CD4-positive, alpha-beta T cell treated with Interleukin-17A for 1 hour (primary cell): ENCODE measurements around the gene OS9.
"Not testable (repeated sequence)": the region's sequence is repeated elsewhere in the genome, so short reads cannot be mapped to it uniquely, and the experiment has no call there.

ENCODE experiments used
- DNase-seq: peaks from one replicate; pipeline ENCODE4 v3.0.0-alpha.2; 2020

Gene OS9, protein sequence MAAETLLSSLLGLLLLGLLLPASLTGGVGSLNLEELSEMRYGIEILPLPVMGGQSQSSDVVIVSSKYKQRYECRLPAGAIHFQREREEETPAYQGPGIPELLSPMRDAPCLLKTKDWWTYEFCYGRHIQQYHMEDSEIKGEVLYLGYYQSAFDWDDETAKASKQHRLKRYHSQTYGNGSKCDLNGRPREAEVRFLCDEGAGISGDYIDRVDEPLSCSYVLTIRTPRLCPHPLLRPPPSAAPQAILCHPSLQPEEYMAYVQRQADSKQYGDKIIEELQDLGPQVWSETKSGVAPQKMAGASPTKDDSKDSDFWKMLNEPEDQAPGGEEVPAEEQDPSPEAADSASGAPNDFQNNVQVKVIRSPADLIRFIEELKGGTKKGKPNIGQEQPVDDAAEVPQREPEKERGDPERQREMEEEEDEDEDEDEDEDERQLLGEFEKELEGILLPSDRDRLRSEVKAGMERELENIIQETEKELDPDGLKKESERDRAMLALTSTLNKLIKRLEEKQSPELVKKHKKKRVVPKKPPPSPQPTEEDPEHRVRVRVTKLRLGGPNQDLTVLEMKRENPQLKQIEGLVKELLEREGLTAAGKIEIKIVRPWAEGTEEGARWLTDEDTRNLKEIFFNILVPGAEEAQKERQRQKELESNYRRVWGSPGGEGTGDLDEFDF

DNA sequence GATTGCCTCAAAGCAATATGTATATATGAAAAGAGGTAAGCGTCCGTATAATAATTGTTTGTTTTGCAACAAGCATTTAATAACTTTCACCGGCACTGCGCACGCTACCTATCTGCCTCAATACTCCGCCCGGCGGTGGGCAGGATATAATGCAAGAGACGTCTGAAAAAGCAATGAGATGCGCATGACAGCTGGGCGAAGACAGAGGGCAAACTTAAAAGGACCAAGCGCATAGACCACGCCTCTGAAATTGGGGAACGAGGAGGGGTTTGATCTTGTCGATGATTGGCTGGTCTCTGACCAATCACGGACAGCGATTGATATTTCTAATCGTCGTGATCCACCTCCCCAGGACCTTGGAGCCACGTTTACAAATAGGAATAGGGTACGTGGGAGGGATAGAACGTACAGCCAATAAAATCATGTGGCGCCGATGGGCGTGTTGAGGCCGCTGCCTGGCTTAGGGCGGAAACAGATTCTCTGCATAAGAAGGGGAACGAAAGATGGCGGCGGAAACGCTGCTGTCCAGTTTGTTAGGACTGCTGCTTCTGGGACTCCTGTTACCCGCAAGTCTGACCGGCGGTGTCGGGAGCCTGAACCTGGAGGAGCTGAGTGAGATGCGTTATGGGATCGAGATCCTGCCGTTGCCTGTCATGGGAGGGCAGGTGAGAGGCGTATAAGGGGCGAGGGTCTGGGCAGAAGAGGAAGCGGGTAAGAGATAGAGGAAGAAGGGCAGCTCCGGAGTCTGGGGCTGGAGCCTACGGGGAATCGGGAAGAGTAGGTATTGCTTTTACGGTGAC, at the start of gene OS9:
TSS of gene OS9 (plus strand) at position 474 of the 800 bp plus-strand sequence. CDS start at position 504, 30 bp downstream.
- DNase-seq, result peak; percentile 100

GRCh38 chr12:57645990-57646658, 47.8 kb upstream of the OS9 start:
- DNase-seq, result not testable (repeated sequence)

GRCh38 chr12:57646659-57647049, 47.3 kb upstream of the OS9 start:
- DNase-seq, result not testable (repeated sequence)

GRCh38 chr12:57654042-57654441, 39.9 kb upstream of the OS9 start:
- DNase-seq, result no peak

GRCh38 chr12:57655541-57656240, 38.2 kb upstream of the OS9 start:
- DNase-seq, result no peak

GRCh38 chr12:57656408-57656807, 37.5 kb upstream of the OS9 start:
- DNase-seq, result not testable (repeated sequence)

GRCh38 chr12:57657744-57658143, 36.2 kb upstream of the OS9 start:
- no peak for DNase-seq

- no peak for DNase-seq
Observed at GRCh38 chr12:57658890-57659289, 35.0 kb upstream of the OS9 start.

GRCh38 chr12:57661376-57661775, 32.6 kb upstream of the OS9 start:
- DNase-seq, result no peak

DNA sequence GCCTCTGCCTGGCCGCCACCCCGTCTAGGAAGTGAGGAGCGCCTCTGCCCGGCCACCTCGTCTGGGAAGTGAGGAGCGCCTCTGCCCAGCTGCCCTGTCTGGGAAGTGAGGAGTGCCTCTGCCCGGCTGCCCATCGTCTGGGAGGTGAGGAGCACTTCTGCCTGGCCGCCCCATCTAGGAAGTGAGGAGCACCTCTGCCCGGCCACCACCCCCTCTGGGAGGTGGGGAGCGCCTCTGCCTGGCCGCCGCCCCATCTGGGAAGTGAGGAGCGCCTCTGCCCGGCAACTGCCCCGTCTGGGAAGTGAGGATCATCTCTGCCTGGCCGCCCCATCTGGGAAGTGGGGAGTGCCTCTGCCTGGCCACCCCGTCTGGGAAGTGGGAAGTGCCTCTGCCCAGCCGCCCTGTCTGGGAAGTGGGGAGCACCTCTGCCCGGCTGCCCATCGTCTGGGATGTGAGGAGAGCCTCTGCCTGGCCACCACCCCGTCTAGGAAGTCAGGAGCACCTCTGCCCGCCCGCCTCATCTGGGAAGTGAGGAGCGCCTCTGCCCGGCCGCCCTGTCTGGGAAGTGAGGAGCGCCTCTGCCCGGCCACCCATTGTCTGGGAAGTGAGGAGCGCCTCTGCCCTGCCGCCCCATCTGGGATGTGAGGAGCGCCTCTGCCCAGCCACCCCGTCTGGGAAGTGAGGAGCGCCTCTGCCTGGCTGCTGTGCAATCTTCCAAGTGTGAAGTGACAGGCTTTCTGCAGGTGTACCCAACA, 28.7 kb upstream of the OS9 start:
- DNase-seq, result not testable (repeated sequence)

DNA sequence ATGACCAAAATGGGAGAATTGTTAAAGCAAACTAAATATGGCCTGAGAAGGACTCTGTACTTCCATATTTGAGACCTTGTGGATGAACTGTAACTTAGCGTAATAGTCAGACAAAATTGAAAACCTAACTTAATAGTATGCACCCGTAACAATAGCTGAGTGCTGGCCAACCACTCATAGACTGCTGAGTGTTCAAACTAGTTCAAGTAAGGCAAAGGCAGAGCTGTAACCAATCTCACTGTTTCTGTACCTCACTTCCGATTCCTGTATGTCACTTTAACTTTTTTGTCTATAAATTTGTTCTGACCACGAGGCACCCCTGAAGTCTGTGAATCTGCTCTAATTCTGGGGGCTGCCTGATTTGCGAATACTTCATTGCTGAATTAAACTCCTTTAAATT, 27.0 kb upstream of the OS9 start:
- no peak for DNase-seq

DNA sequence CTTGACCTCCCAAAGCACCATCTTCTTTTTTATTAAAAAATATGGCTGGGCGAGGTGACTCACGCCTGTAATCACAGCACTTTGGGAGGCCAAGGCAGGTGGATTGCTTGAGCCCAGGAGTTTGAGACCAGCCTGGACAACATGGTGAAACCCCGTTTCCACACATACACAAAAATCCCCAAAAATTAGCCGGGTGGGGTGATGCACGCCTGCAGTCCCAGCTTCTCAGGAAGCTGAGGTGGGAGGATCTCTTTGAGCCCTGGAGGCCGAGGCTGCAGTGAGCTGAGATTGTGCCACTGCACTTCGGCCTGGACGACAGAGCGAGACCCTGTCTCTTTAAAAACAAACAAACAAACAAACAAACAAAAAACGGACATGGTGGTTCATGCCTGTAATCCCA, 24.2 kb upstream of the OS9 start:
- DNase-seq, result not testable (repeated sequence)

GRCh38 chr12:57671811-57672210, 22.1 kb upstream of the OS9 start:
- not testable (repeated sequence) for DNase-seq

DNA sequence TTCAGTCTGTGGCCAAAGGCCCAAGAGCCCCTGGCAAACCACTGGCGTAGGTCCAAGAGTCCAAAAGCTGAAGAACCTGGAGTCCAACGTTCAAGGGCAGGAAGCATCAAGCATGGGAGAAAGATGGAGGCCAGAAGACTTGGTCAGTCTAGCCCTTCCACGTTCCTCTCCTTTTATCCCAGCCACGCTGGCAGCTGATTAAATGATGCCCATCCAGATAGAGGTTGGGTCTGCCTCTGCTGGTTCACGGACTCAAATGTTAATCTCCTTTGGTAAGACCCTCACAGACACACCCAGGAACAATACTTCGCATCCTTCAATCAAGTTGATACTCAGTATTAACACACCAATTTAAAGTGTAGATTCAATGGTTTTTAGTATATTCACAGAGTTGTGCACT, 21.1 kb upstream of the OS9 start:
- DNase-seq, result no peak

DNA sequence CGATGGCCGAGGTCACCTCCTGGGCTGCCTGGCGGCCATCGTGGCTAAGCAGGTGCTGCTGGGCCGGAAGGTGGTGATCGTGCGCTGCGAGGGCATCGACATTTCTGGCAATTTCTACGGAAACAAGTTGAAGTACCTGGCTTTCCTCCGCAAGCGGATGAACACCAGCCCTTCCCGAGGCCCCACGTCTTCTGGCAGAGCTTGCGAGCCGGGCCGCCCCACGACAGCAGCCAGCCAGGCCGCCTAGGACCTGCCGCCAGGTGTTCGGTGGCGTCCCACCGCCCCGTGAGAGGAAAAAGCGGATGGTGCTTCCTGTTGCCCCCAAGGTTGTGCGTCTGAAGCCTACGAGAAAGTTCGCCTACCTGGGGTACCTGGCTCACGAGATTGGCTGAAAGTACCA, 19.2 kb upstream of the OS9 start:
- DNase-seq, result no peak

GRCh38 chr12:57677947-57678346, 16.0 kb upstream of the OS9 start:
- DNase-seq, result not testable (repeated sequence)

DNA sequence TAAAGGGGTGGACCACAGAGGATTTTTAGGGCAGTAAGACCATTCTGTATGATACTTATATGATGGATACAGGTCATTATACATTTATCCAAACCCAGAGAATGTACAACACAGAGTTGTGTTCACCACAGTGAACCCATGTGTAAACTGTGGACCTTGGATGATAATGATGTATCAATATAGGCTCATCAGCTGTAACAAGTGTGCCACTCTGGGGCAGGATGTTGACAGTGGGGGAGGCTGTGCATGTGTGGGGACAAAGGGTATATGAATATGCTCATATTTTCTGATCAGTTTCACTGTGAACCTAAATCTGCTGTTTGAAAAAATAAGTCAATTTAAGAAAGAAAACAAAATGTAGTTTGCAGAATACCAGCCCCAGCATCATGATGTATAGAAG, 14.2 kb upstream of the OS9 start:
- no peak for DNase-seq

- DNase-seq, result no peak
Observed at GRCh38 chr12:57687862-57688261, 6.1 kb upstream of the OS9 start.

GRCh38 chr12:57688931-57689330, 5.0 kb upstream of the OS9 start:
- DNase-seq, result no peak

DNA sequence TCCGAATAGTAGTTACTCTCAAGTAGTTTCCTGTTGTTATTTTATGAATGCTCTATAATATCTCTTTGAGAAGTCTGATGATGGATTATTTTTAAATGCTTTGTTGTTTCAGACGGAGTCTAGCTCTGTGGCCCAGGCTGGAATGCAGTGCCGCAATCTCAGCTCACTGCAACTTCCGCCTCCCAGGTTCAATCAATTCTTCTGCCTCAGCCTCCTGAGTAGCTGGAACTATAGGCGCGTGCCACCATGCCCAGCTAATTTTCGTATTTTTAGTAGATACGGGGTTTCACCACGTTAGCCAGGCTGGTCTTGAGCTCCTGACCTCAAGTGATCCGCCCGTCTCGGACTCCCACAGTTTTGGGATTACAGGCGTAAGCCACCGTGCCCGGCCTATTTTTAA, 1.4 kb upstream of the OS9 start:
- no peak for DNase-seq

DNA sequence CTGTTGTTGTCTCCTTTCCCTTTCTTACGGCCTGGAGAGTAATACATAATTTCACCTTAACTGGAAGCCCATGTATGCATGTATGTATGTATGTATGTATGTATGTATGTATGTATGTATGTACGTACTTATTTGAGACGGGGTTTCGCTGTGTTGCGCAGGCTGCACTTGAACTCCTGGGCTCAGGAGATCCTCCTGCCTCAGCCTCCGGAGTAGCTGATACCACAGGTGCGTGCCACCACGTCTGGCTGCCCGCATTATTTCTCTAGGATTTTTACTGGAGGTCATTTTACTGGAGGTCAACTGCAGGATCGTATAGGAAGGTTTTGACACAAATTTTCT, 644 bp upstream of the OS9 start:
- no peak for DNase-seq
